T-helper 17 cell (primary cell): ENCODE results near the gene USP2. TPM values are rescaled to one million over a fixed set of nuclear protein-coding genes. Genes with fewer than 3 reads are reported as not detected.
A peak's percentile ranks its signal among the peaks of the same experiment; 100 is the strongest.

Experiments used
- ATAC-seq: fragments of 150-1000 bp; cut with Tn5 transposase; 2 replicates; pipeline ENCODE4 v1.10.0; 2021; ENCODE audit warnings: mild to moderate bottlenecking, moderate library complexity
- DNase-seq, 3 donors: peaks; one replicate each; pipeline versions ENCODE4 v3.0.0 to v3.0.0-alpha.2; 2020 to 2021
- H3K9me3 ChIP-seq: one replicate; pipeline ENCODE4 v1.7.0; 2013; ENCODE audit warnings: low read length, mild to moderate bottlenecking; ENCODE audit not compliant: control insufficient read depth, poor library complexity, severe bottlenecking
- H3K27ac Mint-ChIP-seq: one replicate; pipeline ENCODE4 v1.8.0; 2022; ENCODE audit warnings: mild to moderate bottlenecking, moderate library complexity, mixed read lengths
- H3K27me3 Mint-ChIP-seq: one replicate; pipeline ENCODE4 v1.8.0; 2022; ENCODE audit warnings: mixed read lengths
- H3K36me3 Mint-ChIP-seq: one replicate; pipeline ENCODE4 v1.8.0; 2022; ENCODE audit warnings: low read depth, mixed read lengths
- H3K4me1 Mint-ChIP-seq: one replicate; pipeline ENCODE4 v1.8.0; 2022; ENCODE audit warnings: mild to moderate bottlenecking, mixed read lengths
- H3K4me3 Mint-ChIP-seq: one replicate; pipeline ENCODE4 v1.8.0; 2022; ENCODE audit warnings: mild to moderate bottlenecking, moderate library complexity, mixed read lengths
- total RNA-seq, 4 donors: library from RNA in 2 of 4; stranded (reverse) in 2 of 4; gene quantifications; one replicate each; pipeline ENCODE4 v1.2.3 and lab custom pipeline; 2022 to 2026

The USP2 gene
- total RNA-seq, 2 donors from 2014 or later: 1.7 to 5.2 TPM

DNA sequence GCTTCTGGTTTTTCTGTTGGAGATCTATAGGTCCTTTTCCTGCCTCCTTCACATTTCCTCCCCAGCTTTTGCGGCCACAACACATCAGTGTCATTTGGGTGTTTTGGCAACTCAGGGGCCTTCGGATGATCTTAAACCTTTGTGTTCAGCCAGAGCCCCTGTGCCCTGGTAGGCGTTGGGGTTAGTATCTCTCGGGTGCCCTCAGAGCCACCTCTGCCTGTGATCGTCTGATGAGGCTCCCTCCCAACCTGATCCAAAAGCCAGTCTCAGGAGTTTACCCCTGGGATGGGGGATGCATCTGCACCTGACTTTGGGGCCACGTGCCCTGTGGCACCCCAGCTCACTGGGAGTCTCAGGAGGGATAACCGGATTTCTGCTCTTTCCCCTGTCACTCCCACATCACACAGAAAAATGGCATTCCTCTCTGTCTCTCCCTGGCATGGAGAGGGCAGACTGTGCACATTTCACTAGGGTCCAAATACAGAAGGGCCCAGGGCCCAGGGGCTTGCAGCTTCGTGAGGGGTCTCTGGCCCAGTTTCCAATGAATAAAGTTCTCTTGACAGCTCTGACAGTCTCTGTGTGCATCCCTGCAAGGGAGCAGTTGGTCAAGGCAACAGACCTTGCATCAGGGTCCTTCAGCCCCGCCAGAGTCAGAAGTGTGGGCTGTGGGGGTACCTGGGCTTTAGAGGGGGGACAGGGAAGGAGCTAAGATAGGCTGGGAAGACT, 44.6 kb downstream of the USP2 start:
- Mint-ChIP-seq H3K36me3 (peaks cover 10% of the 10 kb centered on the region), H3K27me3 (peaks cover 22% of the 10 kb centered on the region), H3K4me3 (peak overlapping the region; percentile 80), H3K27ac (no peak overlapping the region), H3K4me1 (peaks cover 33% of the 10 kb centered on the region)
- no peaks in the 10 kb centered on the region for H3K9me3 ChIP-seq
- no peak for ATAC-seq
- no peak for DNase-seq

DNA sequence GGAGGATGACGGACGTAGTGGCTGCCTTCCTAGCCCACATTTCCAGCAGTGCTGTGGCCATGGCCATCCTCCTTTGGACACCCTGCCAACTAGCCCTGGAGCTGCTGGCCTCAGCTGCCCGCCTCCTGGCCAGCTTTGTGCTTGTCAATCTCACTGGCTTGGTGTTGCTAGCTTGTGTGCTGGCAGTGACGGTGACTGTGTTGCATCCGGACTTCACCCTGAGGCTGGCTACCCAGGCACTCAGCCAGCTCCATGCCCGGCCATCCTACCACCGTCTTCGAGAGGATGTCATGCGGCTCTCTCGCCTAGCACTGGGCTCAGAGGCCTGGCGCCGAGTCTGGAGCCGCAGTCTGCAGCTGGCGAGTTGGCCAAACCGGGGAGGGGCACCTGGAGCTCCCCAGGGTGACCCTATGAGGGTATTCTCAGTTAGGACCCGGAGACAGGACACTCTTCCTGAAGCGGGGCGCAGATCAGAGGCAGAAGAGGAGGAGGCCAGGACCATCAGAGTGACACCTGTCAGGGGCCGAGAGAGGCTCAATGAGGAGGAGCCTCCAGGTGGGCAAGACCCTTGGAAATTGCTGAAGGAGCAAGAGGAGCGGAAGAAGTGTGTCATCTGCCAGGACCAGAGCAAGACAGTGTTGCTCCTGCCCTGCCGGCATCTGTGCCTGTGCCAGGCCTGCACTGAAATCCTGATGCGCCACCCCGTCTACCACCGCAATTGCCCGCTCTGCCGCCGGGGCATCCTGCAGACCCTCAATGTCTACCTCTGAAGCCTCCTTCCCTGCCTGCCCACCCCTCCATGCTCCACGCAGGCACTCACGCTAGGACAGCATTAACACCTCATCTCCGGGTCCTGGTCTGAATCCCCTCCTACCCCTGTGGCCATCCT, 45.6 kb downstream of the USP2 start:
- H3K9me3 ChIP-seq: no peaks in the 10 kb centered on the region
- Mint-ChIP-seq H3K27me3 (peaks cover 15% of the 10 kb centered on the region), H3K27ac (no peak overlapping the region), H3K36me3 (peaks cover 7% of the 10 kb centered on the region), H3K4me1 (peaks cover 26% of the 10 kb centered on the region), H3K4me3 (peak overlapping the region; percentile 96)
- ATAC-seq (no peak), DNase-seq (no peak)

DNA sequence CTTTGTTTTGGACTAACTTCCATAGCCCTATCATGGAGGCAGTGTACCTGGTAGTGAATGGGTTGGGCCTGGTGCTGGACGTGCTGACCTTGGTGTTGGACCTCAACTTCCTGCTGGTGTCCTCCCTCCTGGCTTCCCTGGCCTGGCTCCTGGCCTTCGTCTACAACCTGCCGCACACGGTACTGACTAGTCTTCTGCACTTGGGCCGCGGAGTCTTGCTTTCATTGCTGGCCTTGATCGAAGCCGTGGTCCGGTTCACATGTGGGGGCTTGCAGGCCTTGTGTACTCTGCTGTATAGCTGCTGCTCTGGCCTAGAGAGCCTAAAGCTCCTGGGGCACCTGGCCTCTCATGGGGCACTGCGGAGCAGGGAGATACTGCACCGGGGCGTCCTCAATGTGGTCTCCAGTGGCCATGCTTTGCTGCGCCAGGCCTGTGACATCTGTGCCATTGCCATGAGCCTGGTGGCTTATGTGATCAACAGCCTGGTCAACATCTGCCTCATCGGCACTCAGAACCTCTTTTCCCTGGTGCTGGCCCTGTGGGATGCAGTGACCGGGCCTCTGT, 46.3 kb downstream of the USP2 start:
- H3K27ac Mint-ChIP-seq: peak overlapping the region; percentile 93
- H3K4me1 Mint-ChIP-seq: peaks cover 26% of the 10 kb centered on the region
- H3K9me3 ChIP-seq: no peaks in the 10 kb centered on the region
- peak overlapping the region; percentile 96 for H3K4me3 Mint-ChIP-seq
- ATAC-seq (no peak), DNase-seq (no peak)
- H3K27me3 Mint-ChIP-seq: peaks cover 19% of the 10 kb centered on the region
- H3K36me3 Mint-ChIP-seq: peaks cover 7% of the 10 kb centered on the region

DNA sequence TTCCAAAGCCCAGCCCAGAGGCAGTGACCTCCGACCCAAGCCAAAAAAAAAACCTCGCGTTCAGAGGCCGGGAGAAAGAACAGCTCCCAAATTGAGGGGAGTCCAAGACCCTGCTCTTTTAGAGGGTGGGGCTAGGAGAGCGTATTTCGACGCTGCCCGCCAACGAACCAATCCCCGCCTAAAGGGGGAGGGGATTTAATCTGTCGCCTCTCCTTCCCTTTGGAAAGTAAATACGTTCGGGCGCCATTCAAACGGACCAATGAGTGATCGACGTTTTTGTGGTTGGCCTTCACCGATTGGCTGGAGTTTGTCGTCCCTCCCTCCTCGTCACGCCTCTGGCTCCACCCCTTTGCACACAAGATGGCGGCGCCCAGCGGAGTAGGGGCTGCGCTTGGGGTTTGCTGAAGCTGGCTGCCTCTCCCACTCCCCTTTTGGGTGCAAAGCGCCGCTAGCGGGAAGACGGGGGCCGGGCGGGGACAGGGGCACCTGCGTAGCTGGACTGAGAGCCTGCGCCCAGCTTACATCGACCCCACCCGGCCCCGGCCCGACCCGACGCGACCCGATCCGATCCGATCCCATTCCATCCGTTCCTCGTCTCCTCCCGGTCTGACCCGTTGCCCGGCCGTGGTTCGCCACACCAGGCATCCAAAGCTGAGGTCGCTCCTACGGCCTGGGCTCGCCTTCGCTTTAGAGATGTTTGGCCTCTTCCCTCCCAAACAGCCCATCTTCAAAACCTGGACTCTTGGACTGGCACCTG, 47.1 kb downstream of the USP2 start, which contains the start of gene RNF26:
TSS of gene RNF26 (plus strand) at position 354 of the 757 bp plus-strand sequence. CDS start 596 bp downstream, outside the sequence.
- peaks cover 24% of the 10 kb centered on the region for H3K4me1 Mint-ChIP-seq
- DNase-seq (peak; percentile 79 to 89 (median 84)), ATAC-seq (peak; percentile 96)
- no peaks in the 10 kb centered on the region for H3K9me3 ChIP-seq
- peak within 1 kb of the TSS; percentile 93 for H3K27ac Mint-ChIP-seq
- H3K36me3 Mint-ChIP-seq: peaks cover 6% of the 10 kb centered on the region
- H3K27me3 Mint-ChIP-seq: peaks cover 22% of the 10 kb centered on the region
- peak within 1 kb of the TSS; percentile 96 for H3K4me3 Mint-ChIP-seq

DNA sequence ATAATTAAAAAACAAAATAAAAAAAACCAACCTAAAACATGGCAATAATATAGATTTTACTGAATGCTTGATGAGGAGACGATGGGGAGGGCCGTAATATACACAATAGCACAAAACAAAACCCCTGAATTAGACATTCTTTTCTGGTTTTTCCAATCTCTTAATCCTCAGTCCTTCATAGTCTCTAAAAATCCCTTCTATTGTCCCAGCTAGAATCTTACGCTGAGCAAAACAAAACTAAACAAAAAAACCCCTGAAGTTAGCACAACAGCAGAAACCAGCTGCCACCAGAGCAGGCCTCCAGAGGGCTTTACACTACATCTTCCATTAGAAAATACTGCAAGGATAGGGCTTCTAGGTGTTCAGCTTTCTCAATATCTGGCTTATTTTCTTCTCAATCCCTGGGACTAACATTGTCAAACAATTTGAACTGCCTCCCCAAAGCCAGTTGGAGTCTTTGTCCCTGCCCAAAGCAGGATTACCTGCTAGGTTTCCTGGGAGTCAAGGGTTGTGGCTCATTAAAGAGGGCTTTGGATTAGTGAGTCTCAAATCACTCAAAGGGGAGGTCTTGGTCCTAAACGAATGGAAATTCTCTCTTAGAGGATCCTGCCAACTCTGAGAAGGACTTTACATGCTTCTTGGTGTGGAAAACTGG, 49.3 kb downstream of the USP2 start:
- ATAC-seq: no peak

DNA sequence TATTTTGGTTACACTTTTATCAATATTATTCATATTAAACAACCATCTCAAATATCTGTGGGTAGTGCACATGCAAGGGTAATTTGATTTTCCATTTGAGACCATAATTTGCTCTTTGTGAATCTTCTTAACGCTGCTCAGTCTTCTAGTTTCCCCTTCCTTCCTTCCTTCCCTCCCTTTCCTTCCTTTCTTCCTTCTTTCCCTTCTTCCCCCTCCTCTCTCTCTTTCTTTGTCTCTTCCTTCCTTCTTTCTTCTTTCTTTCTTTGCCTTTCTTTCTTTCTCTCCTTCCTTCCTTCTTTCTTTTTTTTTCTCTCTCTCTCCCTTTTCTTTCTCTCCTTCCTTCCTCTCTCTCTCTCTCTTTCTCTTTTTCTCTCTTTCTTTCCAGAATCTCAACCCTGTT, 51.3 kb downstream of the USP2 start:
- Mint-ChIP-seq H3K4me3 (no peak overlapping the region), H3K27me3 (peaks cover 16% of the 10 kb centered on the region), H3K4me1 (peaks cover 13% of the 10 kb centered on the region), H3K36me3 (peaks cover 2% of the 10 kb centered on the region), H3K27ac (peak overlapping the region; percentile 32)
- DNase-seq (no peak), ATAC-seq (no peak)
- no peaks in the 10 kb centered on the region for H3K9me3 ChIP-seq

More for the DNA sequence above, 49.3 kb downstream of the USP2 start:
- Mint-ChIP-seq H3K27ac (peak overlapping the region; percentile 80), H3K4me1 (peaks cover 20% of the 10 kb centered on the region), H3K27me3 (peaks cover 16% of the 10 kb centered on the region), H3K36me3 (peaks cover 5% of the 10 kb centered on the region), H3K4me3 (peak overlapping the region; percentile 80)
- H3K9me3 ChIP-seq: no peaks in the 10 kb centered on the region
- no peak for DNase-seq

DNA sequence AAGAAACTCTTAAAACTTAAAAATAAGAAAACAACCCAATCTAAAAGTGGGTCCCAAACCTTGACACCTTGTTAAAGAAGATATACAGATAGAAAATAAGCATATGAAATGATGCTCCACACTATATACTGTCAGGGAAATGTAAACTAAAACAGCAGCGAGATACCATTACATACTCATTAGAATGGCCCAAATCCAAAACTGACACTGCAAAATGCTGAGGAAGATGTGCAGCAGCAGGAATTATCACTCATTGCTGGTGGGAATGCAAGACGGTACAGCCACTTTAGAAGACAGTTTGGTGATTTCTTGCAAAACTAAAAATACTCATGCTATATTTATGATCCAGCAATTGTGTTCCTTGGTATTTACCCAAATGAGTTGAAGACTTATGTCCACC, 52.2 kb downstream of the USP2 start:
- Mint-ChIP-seq H3K27ac (no peak overlapping the region), H3K36me3 (peaks cover 2% of the 10 kb centered on the region), H3K4me3 (no peak overlapping the region), H3K27me3 (peaks cover 16% of the 10 kb centered on the region), H3K4me1 (peaks cover 9% of the 10 kb centered on the region)
- no peak for DNase-seq
- ATAC-seq: no peak
- no peaks in the 10 kb centered on the region for H3K9me3 ChIP-seq

DNA sequence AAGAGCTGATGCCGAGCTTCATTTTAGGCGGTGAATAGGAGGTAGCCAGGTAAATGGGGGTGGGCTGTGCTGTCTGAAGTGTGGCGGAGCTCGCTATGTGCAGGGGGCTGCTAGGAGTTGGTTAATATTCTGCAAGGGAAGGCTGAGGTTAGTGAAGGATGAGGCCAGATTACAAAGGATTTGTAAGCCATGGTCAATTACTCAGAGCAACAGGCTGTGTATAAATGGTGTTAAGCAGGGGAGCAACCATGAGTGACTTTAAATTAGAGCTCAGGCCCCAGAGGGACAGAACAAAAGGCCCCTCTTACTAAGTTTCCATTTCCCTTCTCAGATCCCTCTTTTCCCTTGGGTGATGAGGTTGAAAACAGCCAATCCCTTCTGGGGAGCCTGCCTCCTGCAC, 57.3 kb downstream of the USP2 start:
- H3K9me3 ChIP-seq: no peaks in the 10 kb centered on the region
- H3K27ac Mint-ChIP-seq: no peak overlapping the region
- H3K4me1 Mint-ChIP-seq: peaks cover 21% of the 10 kb centered on the region
- DNase-seq (no peak), ATAC-seq (no peak)
- no peak overlapping the region for H3K4me3 Mint-ChIP-seq
- H3K36me3 Mint-ChIP-seq: peaks cover 3% of the 10 kb centered on the region
- H3K27me3 Mint-ChIP-seq: peaks cover 8% of the 10 kb centered on the region

DNA sequence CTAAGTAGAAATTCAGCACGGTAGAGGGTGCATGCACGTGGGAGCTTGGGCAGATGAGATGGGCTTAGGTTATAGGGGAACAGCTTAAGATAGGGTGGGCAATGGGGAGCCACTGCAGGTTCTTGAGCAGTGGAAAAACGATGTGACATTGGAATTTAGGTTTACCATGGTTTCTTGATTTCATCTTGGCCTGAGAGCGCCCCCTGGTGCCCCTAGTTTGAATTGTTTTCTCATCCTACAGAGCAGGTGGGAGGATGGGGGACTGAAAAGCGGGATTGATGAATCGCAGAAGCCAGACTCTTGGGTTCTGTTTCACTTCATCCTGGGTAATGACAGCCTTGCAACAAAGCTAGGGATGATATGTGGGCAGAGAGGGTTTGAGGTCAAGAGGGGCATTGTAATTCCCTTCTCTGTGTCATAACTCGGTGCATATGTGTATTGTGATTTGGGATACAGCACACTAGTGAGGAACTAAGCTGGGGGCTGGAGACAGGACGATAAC, 57.9 kb downstream of the USP2 start:
- Mint-ChIP-seq H3K27ac (no peak overlapping the region), H3K36me3 (peaks cover 3% of the 10 kb centered on the region), H3K4me1 (peaks cover 26% of the 10 kb centered on the region), H3K27me3 (peaks cover 5% of the 10 kb centered on the region), H3K4me3 (no peak overlapping the region)
- DNase-seq (peak; percentile 59 to 78 (median 60)), ATAC-seq (no peak)
- H3K9me3 ChIP-seq: no peaks in the 10 kb centered on the region

DNA sequence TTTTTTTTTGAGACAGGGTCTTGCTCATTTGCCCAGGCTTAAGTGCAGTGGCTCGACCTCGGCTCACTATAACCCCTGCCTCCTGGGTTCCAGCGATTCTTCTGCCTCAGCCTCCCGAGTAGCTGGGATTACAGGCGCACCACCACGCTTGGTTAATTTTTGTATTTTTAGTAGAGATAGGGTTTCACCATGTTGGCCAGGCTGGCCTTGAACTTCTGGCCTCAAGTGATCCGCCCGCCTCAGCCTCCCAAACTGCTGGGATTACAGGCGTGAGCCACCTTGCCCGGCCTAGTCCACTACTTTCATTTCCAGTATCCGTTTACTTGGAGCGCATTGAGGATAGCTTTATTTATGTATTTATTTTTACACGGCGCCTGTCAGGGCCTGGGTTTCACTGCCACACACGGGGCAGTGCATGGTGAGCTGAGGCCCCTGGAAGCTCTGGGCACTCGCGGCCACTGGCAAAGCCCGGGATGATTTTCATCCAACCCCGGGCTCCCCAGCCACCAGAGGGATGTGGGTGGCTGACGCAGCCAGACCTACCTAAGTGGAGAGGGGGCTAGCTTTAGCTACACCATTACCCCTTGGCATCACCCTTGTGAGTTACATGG, 58.5 kb downstream of the USP2 start:
- no peaks in the 10 kb centered on the region for H3K9me3 ChIP-seq
- Mint-ChIP-seq H3K4me1 (peaks cover 30% of the 10 kb centered on the region), H3K27me3 (peaks cover 5% of the 10 kb centered on the region), H3K27ac (no peak overlapping the region), H3K36me3 (peaks cover 3% of the 10 kb centered on the region), H3K4me3 (no peak overlapping the region)
- ATAC-seq: no peak
- DNase-seq: no peak

DNA sequence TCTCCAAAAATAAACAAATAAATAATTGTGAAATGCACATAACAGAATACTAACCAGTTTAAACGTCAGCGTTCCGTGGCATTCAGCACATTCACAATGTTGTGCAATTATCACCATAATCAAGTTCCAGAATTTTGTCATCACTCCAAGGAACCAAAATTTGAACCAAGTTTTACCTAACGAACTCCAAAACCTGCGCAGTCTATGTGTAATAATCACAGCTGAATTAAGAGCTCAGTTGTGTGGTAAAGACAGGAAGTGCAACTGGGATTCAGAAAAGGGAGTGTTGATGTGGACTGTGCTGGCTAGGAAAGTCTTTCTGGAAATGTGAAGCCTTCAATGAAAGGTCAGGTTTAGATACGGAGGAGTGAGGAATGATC, 59.1 kb downstream of the USP2 start:
- H3K4me1 Mint-ChIP-seq: peaks cover 30% of the 10 kb centered on the region
- H3K9me3 ChIP-seq: no peaks in the 10 kb centered on the region
- ATAC-seq (no peak), DNase-seq (no peak)
- peak overlapping the region; percentile 72 for H3K27ac Mint-ChIP-seq
- H3K4me3 Mint-ChIP-seq: no peak overlapping the region
- H3K36me3 Mint-ChIP-seq: peaks cover 3% of the 10 kb centered on the region
- peaks cover 5% of the 10 kb centered on the region for H3K27me3 Mint-ChIP-seq
